Keratinocyte (primary cell): Measurements from ENCODE around the gene STYX.

ENCODE experiments used
- EZH2 ChIP-seq: IDR thresholded peaks from one replicate; pipeline ENCODE4 v1.6.1; 2012; ENCODE audit warnings: inconsistent platforms, mild to moderate bottlenecking, low read length, moderate library complexity
- TF ChIP-seq, protein P1 (sequence below), 3 experiments: IDR thresholded peaks in 1 of 3; conservative IDR thresholded peaks in 1 of 3; optimal IDR thresholded peaks in 1 of 3; 2 replicates in 2 of 3; 3 replicates in 1 of 3; pipeline versions ENCODE3 to v1.5.1; 2011; ENCODE audit warnings: low read length in 3 of 3, mild to moderate bottlenecking in 3 of 3, moderate library complexity in 2 of 3, control low read depth in 1 of 3, inconsistent platforms in 1 of 3; ENCODE audit not compliant: insufficient read depth in 2 of 3; ENCODE audit errors: extremely low read depth in 1 of 3

DNA sequence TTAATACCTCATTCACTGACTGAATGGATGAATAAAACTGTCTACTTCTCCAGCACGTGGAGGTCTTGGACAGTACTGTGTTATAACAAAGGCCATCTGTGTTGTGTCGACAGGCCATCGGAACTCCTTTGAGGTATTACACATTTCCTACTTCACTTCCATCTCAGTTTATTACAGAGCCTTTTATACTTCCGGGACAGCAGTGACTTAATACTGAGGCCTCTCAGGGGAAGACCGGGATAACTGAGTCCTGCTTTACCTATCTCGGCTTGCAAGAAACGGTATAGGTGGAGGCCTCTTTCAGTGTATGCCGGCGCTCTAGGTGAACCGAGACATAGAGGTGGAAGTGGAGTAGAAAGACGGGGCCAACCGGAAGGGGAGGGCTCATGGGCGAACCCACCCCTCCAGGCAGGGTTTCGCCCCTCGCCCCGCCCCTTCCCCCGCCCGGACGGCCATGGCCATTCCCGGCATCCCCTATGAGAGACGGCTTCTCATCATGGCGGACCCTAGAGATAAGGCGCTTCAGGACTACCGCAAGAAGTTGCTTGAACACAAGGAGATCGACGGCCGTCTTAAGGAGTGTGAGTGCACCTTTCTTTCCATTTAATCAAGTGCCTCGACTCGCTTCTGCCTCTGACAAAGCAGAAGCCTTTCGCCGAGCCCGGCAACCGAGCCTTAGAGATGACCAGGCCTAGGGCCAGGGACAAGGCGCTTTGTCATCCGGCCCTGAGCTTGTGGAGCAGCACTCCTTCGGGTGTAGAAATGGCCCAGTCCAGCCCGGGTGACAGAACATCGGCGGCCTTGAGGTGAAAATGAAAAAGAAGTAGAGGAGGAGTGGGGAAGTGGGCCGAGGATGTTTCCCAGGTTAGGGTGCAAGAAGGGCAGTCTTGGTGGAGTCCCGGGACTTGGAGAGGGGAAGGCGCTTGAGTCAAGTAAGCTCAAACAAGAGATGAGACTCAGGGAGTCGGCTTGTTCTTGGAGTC is 23.0 kb upstream of the STYX start, which contains the start of gene PSMC6:
- TF ChIP-seq, protein P1, sequence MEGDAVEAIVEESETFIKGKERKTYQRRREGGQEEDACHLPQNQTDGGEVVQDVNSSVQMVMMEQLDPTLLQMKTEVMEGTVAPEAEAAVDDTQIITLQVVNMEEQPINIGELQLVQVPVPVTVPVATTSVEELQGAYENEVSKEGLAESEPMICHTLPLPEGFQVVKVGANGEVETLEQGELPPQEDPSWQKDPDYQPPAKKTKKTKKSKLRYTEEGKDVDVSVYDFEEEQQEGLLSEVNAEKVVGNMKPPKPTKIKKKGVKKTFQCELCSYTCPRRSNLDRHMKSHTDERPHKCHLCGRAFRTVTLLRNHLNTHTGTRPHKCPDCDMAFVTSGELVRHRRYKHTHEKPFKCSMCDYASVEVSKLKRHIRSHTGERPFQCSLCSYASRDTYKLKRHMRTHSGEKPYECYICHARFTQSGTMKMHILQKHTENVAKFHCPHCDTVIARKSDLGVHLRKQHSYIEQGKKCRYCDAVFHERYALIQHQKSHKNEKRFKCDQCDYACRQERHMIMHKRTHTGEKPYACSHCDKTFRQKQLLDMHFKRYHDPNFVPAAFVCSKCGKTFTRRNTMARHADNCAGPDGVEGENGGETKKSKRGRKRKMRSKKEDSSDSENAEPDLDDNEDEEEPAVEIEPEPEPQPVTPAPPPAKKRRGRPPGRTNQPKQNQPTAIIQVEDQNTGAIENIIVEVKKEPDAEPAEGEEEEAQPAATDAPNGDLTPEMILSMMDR (optimal IDR thresholded peaks at IDR 0.05 in 1 of 3, IDR thresholded peaks at IDR 0.05 in 1 of 3, conservative IDR thresholded peaks at IDR 0.05 in 1 of 3; ENCODE audit: extremely low read depth in 1 of 3, insufficient read depth in 2 of 3, low read length in 3 of 3), result no peak
- TF ChIP-seq EZH2, result no peak
